HG02571 (cell line): Measurements from ENCODE around the gene GTF2F1.
"Not testable (repeated sequence)": the region's sequence is repeated elsewhere in the genome, so short reads cannot be mapped to it uniquely, and the experiment has no call there.

Source experiments
- ATAC-seq: cut with Tn5 transposase; IDR thresholded peaks from one replicate; pipeline ENCODE4 v1.9.1; 2021; ENCODE audit warnings: mild to moderate bottlenecking, moderate library complexity; ENCODE audit not compliant: unreplicated experiment

GTF2F1 gene

GRCh38 chr19:6393074-6393982 is at the start of gene GTF2F1:
Gene GTF2F1 (minus strand): TSS chr19:6393164. CDS start chr19:6392995, 169 bp downstream.
- peak; percentile 74 for ATAC-seq

DNA sequence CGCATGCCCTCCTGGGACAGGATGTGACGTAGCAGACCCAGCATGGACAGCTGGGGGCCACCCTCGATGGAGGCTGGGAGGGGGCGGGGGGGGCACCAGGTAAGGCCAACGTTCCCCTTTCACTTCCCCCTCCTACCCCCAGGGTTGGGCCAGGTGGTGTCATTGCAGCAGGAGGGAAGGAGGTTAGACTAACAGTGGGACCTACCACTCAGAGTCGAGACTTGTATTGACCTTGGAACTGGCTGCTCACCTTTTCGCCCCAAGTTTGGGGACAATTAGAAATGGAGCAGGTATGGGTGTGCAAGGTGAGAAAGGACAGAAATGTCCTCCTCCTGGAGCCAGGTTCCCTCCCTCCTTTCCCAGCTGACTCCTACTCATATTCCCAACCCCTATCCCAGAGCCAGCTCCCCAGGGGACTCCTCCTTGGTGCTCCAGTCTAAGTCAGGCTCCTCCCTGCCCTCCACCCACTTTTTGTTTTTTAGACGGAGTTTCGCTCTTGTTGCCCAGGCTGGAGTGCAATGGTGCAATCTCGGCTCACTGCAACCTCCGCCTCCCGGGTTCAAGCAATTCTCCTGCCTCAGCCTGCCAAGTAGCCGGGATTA is 49.2 kb upstream of the GTF2F1 start:
- ATAC-seq, result no peak

DNA sequence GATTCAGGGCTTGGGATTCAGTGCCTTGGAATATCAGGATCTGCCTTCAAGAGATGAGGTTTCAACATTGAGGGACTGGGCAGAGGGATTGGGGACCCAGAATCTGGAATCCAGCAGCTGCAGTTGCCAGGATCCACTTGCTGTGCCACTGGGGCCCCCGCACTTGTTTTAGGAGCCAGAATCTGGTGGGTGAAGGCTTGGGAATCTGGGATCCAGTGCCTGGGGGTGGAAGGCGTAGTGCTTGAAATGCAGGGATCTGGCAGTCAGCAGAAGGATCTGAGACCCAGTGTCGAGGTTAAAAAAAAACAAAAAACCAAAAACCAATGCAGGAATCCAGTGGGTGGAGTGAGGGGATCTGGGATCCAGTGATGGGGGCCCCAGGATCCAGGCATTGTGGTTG is 47.9 kb upstream of the GTF2F1 start:
- ATAC-seq, result no peak

- ATAC-seq, result no peak
Measured at GRCh38 chr19:6439743-6440142, 46.8 kb upstream of the GTF2F1 start.

DNA sequence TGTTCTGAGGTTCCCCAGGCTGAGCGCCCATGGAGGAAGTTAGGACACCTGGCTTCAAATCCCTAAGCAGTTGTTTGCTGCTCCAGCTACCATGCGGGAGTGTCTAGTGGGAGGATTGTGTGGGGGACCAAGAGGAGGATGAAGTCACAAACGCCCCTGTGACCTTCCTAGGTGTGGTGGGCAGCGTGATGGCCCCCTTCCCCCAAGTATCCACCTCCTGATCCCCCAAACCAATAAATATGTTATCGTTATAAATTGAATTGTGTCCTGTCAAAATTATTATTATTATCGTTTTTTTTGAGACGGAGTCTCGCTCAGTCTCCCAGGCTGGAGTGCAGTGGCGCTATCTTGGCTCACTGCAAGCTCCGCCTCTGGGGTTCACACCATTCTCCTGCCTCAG is 40.7 kb upstream of the GTF2F1 start, which contains the start of gene SLC25A41:
TSS of gene SLC25A41 (minus strand) at position 101 of the 400 bp plus-strand sequence. CDS start at position 31, 70 bp downstream.
- no peak for ATAC-seq

DNA sequence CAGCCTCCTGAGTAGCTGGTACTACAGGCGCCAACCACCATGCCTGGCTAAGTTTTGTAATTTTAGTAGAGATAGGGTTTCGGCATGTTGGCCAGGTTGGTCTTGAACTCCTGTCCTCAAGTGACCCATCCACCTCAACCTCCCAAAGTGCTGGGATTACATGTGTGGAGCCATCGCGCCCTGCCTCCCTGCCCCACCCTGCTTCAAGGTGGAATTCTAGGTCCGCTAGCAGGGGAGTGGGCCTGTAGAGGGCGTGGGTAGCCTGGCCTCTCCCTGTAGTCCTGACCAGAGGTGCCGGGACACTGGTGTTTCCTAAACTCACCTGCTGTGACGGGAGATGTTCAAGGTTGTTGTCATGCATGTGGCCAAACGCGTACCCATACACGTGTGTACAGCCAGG is 40.2 kb upstream of the GTF2F1 start:
- no peak for ATAC-seq

- ATAC-seq, result no peak
Measured at GRCh38 chr19:6431891-6432290, 38.9 kb upstream of the GTF2F1 start.

DNA sequence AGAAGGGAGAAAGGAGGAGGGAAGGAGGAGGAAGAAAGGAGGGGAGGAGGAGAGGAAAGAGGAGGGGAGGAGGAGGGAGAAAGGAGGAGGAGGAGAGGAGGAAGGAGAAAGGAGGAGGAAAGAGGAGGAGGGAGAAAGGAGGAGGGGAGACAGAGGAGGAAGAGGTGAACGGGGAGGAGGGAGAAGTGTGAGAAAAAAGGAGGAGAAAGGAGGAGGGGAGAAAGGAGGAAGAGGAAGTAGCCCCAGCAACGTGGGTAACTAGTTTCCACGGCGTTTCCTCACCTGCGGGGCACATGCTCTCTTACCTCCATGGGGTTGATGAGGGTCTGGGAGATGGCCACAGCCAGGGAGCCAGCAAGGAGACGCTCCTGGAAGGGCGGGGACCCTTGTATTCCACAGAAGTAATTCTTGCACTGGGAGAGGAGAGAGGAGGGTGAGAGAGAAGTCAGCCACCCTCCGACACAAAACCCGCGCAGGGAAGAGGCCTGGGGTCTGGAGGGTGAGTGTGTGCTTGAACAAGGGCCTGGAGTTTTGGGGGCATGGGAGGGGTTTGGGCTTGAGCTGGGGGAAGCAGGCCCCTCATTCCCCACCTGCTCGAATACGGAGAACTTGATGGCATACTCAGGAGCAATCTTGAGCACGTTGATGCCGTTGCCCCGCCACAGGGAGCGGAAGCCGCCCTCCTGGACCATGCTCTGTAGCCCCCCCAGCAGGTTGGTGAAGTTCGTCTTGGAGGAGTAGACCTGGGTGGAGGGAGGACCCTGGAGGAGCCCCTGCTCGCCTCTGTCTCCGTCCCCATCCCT is 36.7 kb upstream of the GTF2F1 start:
- no peak for ATAC-seq

- not testable (repeated sequence) for ATAC-seq
Measured at GRCh38 chr19:6428692-6429418, 35.9 kb upstream of the GTF2F1 start.

- ATAC-seq, result no peak
Measured at GRCh38 chr19:6427131-6427530, 34.2 kb upstream of the GTF2F1 start.

GRCh38 chr19:6425732-6426620 is 33.0 kb upstream of the GTF2F1 start:
- ATAC-seq, result no peak

DNA sequence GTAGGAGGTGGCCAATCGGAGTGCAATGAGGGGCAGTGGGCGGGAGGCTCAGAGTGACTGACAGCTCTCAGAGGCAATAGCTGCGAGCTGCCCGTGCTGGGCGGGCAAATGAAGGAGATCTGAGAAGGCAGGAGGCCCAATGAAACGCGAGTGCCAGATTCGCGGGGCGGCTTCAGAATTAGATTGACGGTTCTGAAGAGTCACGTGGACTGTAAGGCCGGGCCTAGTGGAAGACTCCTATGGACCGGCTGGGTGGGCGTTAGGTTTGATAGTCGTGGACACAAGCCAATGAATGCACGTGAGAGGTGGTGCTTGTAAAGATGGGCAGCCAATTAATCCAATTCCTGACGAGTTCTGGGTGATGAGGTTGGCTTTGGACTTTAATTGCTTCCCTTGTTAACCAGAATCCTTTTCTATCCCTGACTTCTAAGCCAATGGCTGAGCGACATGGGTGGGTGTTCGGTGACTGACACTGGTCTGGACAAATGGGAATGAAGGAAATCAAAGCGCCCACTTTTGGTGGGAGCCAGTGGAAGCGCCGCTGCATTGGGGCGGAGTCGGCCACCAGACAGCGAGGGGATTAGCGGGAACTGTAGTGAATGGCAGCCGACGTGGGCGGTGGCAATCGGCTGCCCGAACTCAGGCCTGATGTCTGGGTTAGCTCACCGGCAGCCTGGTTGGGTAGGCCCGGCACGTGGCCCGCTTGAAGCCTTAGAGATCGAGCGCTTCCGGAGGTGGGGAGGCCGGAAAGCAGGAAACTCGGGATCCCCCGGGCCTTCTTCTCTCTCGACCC is 32.2 kb upstream of the GTF2F1 start:
- ATAC-seq, result peak; percentile 80

DNA sequence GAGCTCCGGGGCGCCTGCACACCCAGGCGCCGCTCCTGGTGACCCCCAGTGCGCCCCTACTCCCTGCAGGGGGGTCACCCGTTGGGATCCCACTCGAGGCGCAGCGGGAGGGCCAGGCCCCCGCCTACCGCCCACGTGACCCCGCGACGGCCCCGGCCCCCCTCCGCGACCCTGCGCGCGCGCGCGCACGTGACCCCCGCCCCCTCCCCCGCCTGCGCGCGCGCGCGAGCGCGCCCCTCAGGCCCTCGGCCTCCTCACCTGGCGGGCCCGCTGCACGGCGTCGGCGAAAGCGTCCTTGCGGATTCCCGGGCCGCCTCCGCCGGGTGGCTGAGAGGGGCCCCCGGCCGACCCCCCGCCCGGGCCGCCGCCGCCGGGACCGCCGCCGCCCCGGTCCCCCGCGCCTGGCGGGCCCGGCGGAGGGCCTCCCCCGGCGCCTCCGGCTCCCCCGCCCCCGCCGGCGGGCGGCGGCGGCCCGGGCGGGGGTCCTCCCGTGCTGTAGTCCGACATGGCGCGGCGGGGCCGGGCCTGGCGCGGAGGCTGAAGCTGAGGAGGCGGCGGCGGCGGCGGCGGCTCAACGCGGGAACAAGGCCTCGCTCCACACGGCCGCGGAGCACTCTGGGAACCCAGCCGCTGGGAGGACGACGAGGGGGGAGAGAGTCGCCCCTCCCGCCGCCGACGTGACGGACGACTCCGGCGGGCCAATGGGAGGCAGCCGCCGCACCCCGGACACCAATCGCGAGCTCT is 31.4 kb upstream of the GTF2F1 start, which contains the start of gene KHSRP:
TSS of gene KHSRP (minus strand) at position 617 of the 744 bp plus-strand sequence. CDS start at position 507, 110 bp downstream.
- ATAC-seq, result no peak

GRCh38 chr19:6423499-6424194 is 30.7 kb upstream of the GTF2F1 start:
- ATAC-seq, result no peak

DNA sequence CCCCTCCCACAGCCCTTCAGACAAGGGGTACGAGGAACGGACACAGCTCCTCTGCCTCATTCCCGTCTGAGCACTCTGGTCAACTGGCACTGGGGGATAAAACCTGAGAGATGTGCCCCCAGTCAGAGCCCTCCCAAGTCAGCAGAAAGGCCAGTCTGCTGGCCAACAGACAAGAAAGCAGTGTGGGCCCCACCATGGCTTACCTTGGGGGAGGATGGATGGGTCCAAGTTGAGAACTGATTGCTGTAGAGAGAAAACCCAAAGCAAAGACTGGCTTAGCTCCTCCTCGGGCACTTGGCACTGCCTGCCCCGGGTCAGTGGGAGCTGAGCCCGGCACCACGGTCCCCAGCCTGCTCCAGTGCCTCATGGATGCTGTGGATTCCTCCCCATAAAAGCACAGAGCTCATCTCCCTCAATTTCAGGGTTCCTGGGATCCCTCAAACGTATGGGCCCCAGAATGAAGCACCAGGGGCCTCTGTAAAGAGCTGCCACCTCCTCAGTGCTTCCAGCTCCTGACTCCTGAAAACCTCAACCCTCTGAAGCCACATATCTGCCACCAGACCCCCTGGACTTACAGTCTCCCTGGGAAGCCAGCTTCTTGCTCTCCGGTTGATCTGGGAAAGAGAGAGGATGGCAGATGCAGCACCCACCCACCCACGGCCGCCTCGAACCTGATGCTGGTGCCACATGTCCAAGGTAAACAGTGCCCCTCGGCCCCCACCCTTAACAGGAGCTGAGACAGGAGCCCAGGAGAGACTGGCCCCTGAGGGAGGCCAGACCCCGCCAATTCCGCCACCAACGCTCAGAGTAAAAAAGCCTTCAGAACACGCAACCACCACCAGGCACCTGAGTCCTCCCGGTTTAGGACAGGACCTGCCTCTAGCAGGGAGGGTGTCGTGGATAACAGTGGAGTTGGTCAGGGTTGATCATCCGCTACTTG is 28.4 kb upstream of the GTF2F1 start:
- no peak for ATAC-seq

GRCh38 chr19:6418562-6418932 is 25.6 kb upstream of the GTF2F1 start:
- ATAC-seq, result no peak
